ENCODE data around the gene P2RX6. TPM values are rescaled to one million over a fixed set of nuclear protein-coding genes. Genes with fewer than 3 reads are reported as not detected.

P2RX6 gene
- total RNA-seq, 1 donor from 2014 or later = 2.8 TPM

- H3K4me1 Mint-ChIP-seq (ENCODE audit: unreplicated experiment) = peaks cover 22% of the 10 kb centered on the region
- no peaks in the 10 kb centered on the region for H3K27me3 Mint-ChIP-seq
- peak overlapping the region; percentile 91 for H3K4me3 Mint-ChIP-seq
- no peaks in the 10 kb centered on the region for H3K36me3 Mint-ChIP-seq
- no peaks in the 10 kb centered on the region for H3K9me3 Mint-ChIP-seq
- no peak for TF ChIP-seq CTCF (conservative IDR thresholded peaks at IDR 0.05)
- DNase-seq (ENCODE audit: extremely low spot score, unreplicated experiment) = no peak
- H3K27ac Mint-ChIP-seq = no peak overlapping the region
Measured at GRCh38 chr22:21012446-21013407, 2.2 kb upstream of the P2RX6 start.

GRCh38 chr22:21013657-21014201, 1.2 kb upstream of the P2RX6 start:
- no peaks in the 10 kb centered on the region for H3K9me3 Mint-ChIP-seq
- no peak for DNase-seq (ENCODE audit: extremely low spot score, unreplicated experiment)
- H3K4me1 Mint-ChIP-seq (ENCODE audit: unreplicated experiment) = peaks cover 22% of the 10 kb centered on the region
- H3K36me3 Mint-ChIP-seq = no peaks in the 10 kb centered on the region
- H3K4me3 Mint-ChIP-seq = peak overlapping the region; percentile 91
- H3K27ac Mint-ChIP-seq = peak overlapping the region; percentile 80
- no peak for TF ChIP-seq CTCF (conservative IDR thresholded peaks at IDR 0.05)
- H3K27me3 Mint-ChIP-seq = no peaks in the 10 kb centered on the region

- H3K4me3 Mint-ChIP-seq = peak overlapping the region; percentile 91
- no peaks in the 10 kb centered on the region for H3K9me3 Mint-ChIP-seq
- TF ChIP-seq CTCF (conservative IDR thresholded peaks at IDR 0.05) = no peak
- DNase-seq (ENCODE audit: extremely low spot score, unreplicated experiment) = peak; percentile 93
- H3K27me3 Mint-ChIP-seq = no peaks in the 10 kb centered on the region
- peak overlapping the region; percentile 80 for H3K27ac Mint-ChIP-seq
- peaks cover 22% of the 10 kb centered on the region for H3K4me1 Mint-ChIP-seq (ENCODE audit: unreplicated experiment)
- no peaks in the 10 kb centered on the region for H3K36me3 Mint-ChIP-seq
Measured at GRCh38 chr22:21014202-21014725, 701 bp upstream of the P2RX6 start.

- Mint-ChIP-seq H3K27ac (peak overlapping the region; percentile 80), H3K4me1 (ENCODE audit: unreplicated experiment) (peaks cover 22% of the 10 kb centered on the region)
- TF ChIP-seq CTCF (conservative IDR thresholded peaks at IDR 0.05) = no peak
Measured at GRCh38 chr22:21015466-21016006, 571 bp downstream of the P2RX6 start.

GRCh38 chr22:21016644-21017420, 1.9 kb downstream of the P2RX6 start:
- no peaks in the 10 kb centered on the region for H3K27me3 Mint-ChIP-seq

More at GRCh38 chr22:21015466-21016006, 571 bp downstream of the P2RX6 start:
- no peaks in the 10 kb centered on the region for H3K9me3 Mint-ChIP-seq
- no peaks in the 10 kb centered on the region for H3K36me3 Mint-ChIP-seq
- DNase-seq (ENCODE audit: extremely low spot score, unreplicated experiment) = no peak
- H3K4me3 Mint-ChIP-seq = peak overlapping the region; percentile 91
- no peaks in the 10 kb centered on the region for H3K27me3 Mint-ChIP-seq

More at GRCh38 chr22:21016644-21017420, 1.9 kb downstream of the P2RX6 start:
- no peak for TF ChIP-seq CTCF (conservative IDR thresholded peaks at IDR 0.05)
- Mint-ChIP-seq H3K36me3 (no peaks in the 10 kb centered on the region), H3K27ac (peak overlapping the region; percentile 27), H3K4me3 (peak overlapping the region; percentile 54), H3K9me3 (no peaks in the 10 kb centered on the region), H3K4me1 (ENCODE audit: unreplicated experiment) (peaks cover 22% of the 10 kb centered on the region)
- no peak for DNase-seq (ENCODE audit: extremely low spot score, unreplicated experiment)

Data from type B pancreatic cell (in vitro differentiated cells).